ENCODE measurements around the gene ELAVL1.

GRCh38 chr19:7982651-7983099 is 22.8 kb downstream of the ELAVL1 start:
- TF ChIP-seq ZFP37 (CRISPR knock-in tag; IDR thresholded peaks at IDR 0.05; ENCODE audit: borderline replicate concordance) (no peak), EZH2 (conservative IDR thresholded peaks at IDR 0.05; ENCODE audit: low read depth, low read length) (no peak), HNF4A (CRISPR knock-in tag; IDR thresholded peaks at IDR 0.05) (no peak), TSC22D2 (CRISPR knock-in tag; IDR thresholded peaks at IDR 0.05; ENCODE audit: borderline replicate concordance) (no peak), ZNF672 (CRISPR knock-in tag; IDR thresholded peaks at IDR 0.05) (no peak), NFRKB (IDR thresholded peaks at IDR 0.05) (no peak), ZBTB21 (CRISPR knock-in tag; IDR thresholded peaks at IDR 0.05) (no peak)
- TF ChIP-seq, protein P1, sequence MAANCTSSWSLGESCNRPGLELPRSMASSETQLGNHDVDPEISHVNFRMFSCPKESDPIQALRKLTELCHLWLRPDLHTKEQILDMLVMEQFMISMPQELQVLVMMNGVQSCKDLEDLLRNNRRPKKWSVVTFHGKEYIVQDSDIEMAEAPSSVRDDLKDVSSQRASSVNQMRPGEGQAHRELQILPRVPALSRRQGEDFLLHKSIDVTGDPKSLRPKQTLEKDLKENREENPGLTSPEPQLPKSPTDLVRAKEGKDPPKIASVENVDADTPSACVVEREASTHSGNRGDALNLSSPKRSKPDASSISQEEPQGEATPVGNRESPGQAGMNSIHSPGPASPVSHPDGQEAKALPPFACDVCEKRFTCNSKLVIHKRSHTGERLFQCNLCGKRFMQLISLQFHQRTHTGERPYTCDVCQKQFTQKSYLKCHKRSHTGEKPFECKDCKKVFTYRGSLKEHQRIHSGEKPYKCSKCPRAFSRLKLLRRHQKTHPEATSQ (CRISPR knock-in tag; IDR thresholded peaks at IDR 0.05; ENCODE audit: borderline replicate concordance) = no peak
- TF ChIP-seq, protein P2, sequence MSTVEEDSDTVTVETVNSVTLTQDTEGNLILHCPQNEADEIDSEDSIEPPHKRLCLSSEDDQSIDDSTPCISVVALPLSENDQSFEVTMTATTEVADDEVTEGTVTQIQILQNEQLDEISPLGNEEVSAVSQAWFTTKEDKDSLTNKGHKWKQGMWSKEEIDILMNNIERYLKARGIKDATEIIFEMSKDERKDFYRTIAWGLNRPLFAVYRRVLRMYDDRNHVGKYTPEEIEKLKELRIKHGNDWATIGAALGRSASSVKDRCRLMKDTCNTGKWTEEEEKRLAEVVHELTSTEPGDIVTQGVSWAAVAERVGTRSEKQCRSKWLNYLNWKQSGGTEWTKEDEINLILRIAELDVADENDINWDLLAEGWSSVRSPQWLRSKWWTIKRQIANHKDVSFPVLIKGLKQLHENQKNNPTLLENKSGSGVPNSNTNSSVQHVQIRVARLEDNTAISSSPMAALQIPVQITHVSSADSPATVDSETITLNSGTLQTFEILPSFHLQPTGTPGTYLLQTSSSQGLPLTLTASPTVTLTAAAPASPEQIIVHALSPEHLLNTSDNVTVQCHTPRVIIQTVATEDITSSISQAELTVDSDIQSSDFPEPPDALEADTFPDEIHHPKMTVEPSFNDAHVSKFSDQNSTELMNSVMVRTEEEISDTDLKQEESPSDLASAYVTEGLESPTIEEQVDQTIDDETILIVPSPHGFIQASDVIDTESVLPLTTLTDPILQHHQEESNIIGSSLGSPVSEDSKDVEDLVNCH (CRISPR knock-in tag; IDR thresholded peaks at IDR 0.05) = no peak
